HAP-1 (cell line): ENCODE data around the gene SLC16A5.
A peak's percentile ranks its signal among the peaks of the same experiment; 100 is the strongest.

Experiments used
- DNase-seq, 2 experiments: peaks; one replicate each; pipeline ENCODE4 v3.0.0-alpha.2; 2016 to 2020; ENCODE audit warnings: low spot score in 2 of 2
- H3K27me3 ChIP-seq: fragments of 250-450 bp; sonication (Bioruptor Pico); 2 replicates; pipeline ENCODE4 v1.5.1; 2020; ENCODE audit warnings: low read depth, mild to moderate bottlenecking, moderate library complexity
- H3K36me3 ChIP-seq: fragments of 250-450 bp; sonication (Bioruptor Pico); replicated peaks from 2 replicates; pipeline ENCODE4 v1.5.1; 2020; ENCODE audit warnings: mild to moderate bottlenecking
- H3K4me1 ChIP-seq: fragments of 250-450 bp; sonication (Bioruptor Pico); 2 replicates; pipeline ENCODE4 v1.5.1; 2020; ENCODE audit warnings: mild to moderate bottlenecking
- H3K4me3 ChIP-seq: fragments of 250-450 bp; sonication (Bioruptor Pico); 2 replicates; pipeline ENCODE4 v1.5.1; 2020; ENCODE audit warnings: mild to moderate bottlenecking, moderate library complexity
- H3K9me3 ChIP-seq: fragments of 250-450 bp; sonication (Bioruptor Pico); 2 replicates; pipeline ENCODE4 v1.5.1; 2020; ENCODE audit warnings: mild to moderate bottlenecking, moderate library complexity
- in situ Hi-C: fragments of 300-500 bp; cut with MboI; formaldehyde crosslinking; loops from 3 replicates; pipeline ENCODE4 v1.14.3; 2020; ENCODE audit warnings: low sequenced_read_pairs, inconsistent platforms, mixed read lengths

Gene SLC16A5

GRCh38 chr17:75152922-75153779 lies 65.4 kb downstream of the SLC16A5 start:
- no peaks in the 10 kb centered on the region for H3K9me3 ChIP-seq
- peaks cover 27% of the 10 kb centered on the region for H3K36me3 ChIP-seq
- in situ Hi-C loops = no loop called here
- H3K4me3 ChIP-seq = peak overlapping the region; percentile 91
- DNase-seq = peak; percentile 53 to 75
- peaks cover 20% of the 10 kb centered on the region for H3K4me1 ChIP-seq
- no peaks in the 10 kb centered on the region for H3K27me3 ChIP-seq

- Histone ChIP-seq H3K27me3 (no peaks in the 10 kb centered on the region), H3K9me3 (no peaks in the 10 kb centered on the region), H3K4me1 (peaks cover 20% of the 10 kb centered on the region), H3K36me3 (peaks cover 20% of the 10 kb centered on the region), H3K4me3 (peak overlapping the region; percentile 91)
- peak in 1 of 2 experiments; percentile 42 for DNase-seq
- in situ Hi-C loops = no loop called here
Measured at GRCh38 chr17:75153780-75154194, 66.0 kb downstream of the SLC16A5 start.

DNA sequence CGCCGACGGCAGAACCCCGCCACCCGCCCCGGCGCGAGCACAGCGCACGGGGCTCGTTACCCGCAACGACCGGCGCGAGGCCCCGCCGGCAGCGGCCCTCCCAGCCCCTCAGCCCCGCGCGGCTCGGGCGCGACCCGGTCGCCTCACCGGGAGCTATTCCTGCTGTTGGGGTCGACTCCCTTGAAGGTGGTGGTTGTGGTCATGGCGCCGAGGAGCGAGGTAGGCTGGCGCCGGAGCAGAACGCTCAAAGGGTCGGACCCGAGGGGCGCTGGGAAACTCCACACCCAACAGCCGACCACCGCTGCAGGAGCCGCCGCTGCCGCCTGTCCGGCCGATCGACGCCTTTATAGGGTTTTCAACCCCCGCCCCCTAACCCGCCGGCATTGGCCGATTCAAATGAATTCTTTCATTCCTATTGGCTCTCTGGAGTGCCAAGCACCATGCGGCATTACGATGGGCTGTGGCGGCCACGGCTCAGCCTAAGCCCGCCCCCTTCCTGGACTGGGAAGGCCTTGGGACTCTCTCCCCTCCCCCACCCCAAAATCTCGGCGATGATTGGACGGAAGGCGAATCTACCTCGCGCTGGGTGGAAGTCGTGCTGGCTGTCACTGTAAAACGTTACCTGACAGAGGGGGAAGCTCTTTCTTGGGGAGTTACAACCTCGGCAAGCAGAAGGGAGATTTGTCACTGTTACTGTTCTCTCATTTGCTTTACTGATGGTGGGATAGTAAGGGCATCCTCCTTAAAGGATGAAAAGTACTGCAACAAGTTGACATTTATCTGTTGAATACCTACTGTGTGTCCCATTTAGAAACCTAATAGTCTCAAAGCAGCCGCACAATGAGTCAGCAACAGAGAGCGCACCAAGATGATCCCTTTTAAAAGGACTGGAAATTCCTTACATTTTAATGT lies 66.7 kb downstream of the SLC16A5 start, which contains the start of gene JPT1:
Gene JPT1, minus strand, starts transcription at position 318 of the 912 bp plus-strand sequence. Its CDS starts 115 bp downstream, at position 203.
- peak; percentile 97 to 99 for DNase-seq
- Histone ChIP-seq H3K27me3 (no peaks in the 10 kb centered on the region), H3K4me3 (peak within 1 kb of the TSS; percentile 91), H3K9me3 (no peaks in the 10 kb centered on the region), H3K4me1 (peaks cover 20% of the 10 kb centered on the region), H3K36me3 (peaks cover 20% of the 10 kb centered on the region)
- in situ Hi-C loops = no loop called here

DNA sequence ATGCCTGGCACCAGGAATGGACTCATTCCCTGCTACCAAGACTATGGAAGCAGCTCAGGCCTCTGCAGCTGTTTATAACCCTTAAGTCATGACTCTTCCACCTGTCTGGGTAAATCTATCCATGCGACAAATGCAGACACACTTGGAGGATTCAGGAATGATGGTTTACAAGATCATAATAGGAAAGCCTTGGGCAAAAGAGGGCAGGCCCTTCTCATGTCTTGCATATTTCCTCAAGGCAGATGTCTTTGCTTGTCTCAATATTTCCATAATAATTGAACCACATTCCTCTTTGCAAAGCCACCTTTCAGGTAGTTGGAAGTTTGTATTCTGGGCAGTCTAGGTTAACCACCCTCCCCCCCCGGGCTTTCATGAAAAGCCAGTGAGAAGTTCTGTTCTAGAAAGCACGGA lies 67.4 kb downstream of the SLC16A5 start:
- H3K4me3 ChIP-seq = peak overlapping the region; percentile 91
- H3K36me3 ChIP-seq = peaks cover 17% of the 10 kb centered on the region
- no peaks in the 10 kb centered on the region for H3K27me3 ChIP-seq
- DNase-seq = peak; percentile 80 to 90
- H3K4me1 ChIP-seq = peaks cover 20% of the 10 kb centered on the region
- in situ Hi-C loops = no loop called here
- H3K9me3 ChIP-seq = no peaks in the 10 kb centered on the region
